ENCODE measurements around the gene SYTL2.

SYTL2 gene

GRCh38 chr11:85756401-85757200, 54.3 kb downstream of the SYTL2 start:
- peak; percentile 21 for DNase-seq

GRCh38 chr11:85755701-85756100, 55.2 kb downstream of the SYTL2 start:
- DNase-seq = no peak

GRCh38 chr11:85755285-85755684, 55.7 kb downstream of the SYTL2 start:
- no peak for DNase-seq

- DNase-seq = peak; percentile 86
Measured at GRCh38 chr11:85752890-85753581, 57.9 kb downstream of the SYTL2 start.

- DNase-seq = peak; percentile 10
Measured at GRCh38 chr11:85752201-85752889, 58.6 kb downstream of the SYTL2 start.

GRCh38 chr11:85751724-85752123, 59.2 kb downstream of the SYTL2 start:
- no peak for DNase-seq

GRCh38 chr11:85750646-85751045, 60.3 kb downstream of the SYTL2 start:
- DNase-seq = no peak

- no peak for DNase-seq
Measured at GRCh38 chr11:85749884-85750283, 61.1 kb downstream of the SYTL2 start.

- no peak for DNase-seq
Measured at GRCh38 chr11:85749287-85749834, 61.6 kb downstream of the SYTL2 start.

GRCh38 chr11:85748455-85748891, 62.5 kb downstream of the SYTL2 start:
- DNase-seq = no peak

- DNase-seq = no peak
Measured at GRCh38 chr11:85746670-85747069, 64.3 kb downstream of the SYTL2 start.

GRCh38 chr11:85745626-85746025, 65.3 kb downstream of the SYTL2 start:
- no peak for DNase-seq

GRCh38 chr11:85742873-85743275, 68.1 kb downstream of the SYTL2 start:
- no peak for DNase-seq

GRCh38 chr11:85742348-85742747, 68.6 kb downstream of the SYTL2 start:
- no peak for DNase-seq

- DNase-seq = no peak
Measured at GRCh38 chr11:85740481-85741400, 70.2 kb downstream of the SYTL2 start.

GRCh38 chr11:85737738-85738137, 73.2 kb downstream of the SYTL2 start:
- DNase-seq = peak; percentile 19

GRCh38 chr11:85735876-85736460, 75.0 kb downstream of the SYTL2 start:
- no peak for DNase-seq

- DNase-seq = no peak
Measured at GRCh38 chr11:85732965-85733364, 78.0 kb downstream of the SYTL2 start.

GRCh38 chr11:85726381-85726780, 84.6 kb downstream of the SYTL2 start:
- DNase-seq = no peak

GRCh38 chr11:85725510-85726258, 85.3 kb downstream of the SYTL2 start:
- DNase-seq = no peak
